Limb (tissue), 2 donors: ENCODE results near the gene PRND.
"Not testable (repeated sequence)": the region's sequence is repeated elsewhere in the genome, so short reads cannot be mapped to it uniquely, and the experiment has no call there.

Experiments
- DNase-seq, 2 donors: peaks; one replicate each; pipeline ENCODE4 v3.0.0-alpha.2; 2016; ENCODE audit errors: extremely low spot score in 2 of 2

The PRND gene

GRCh38 chr20:4721719-4722118, at the start of gene PRND:
TSS of gene PRND (plus strand) at chr20:4721909. CDS start at chr20:4724552, 2,643 bp downstream.
- DNase-seq, result no peak

GRCh38 chr20:4672948-4673347, 48.8 kb upstream of the PRND start:
- no peak for DNase-seq

- no peak for DNase-seq
These were observed 48.2 kb upstream of the PRND start for GRCh38 chr20:4673371-4674001.

GRCh38 chr20:4674672-4675071, 47.0 kb upstream of the PRND start:
- DNase-seq, result no peak

GRCh38 chr20:4677846-4678245, 43.9 kb upstream of the PRND start:
- DNase-seq, result no peak

GRCh38 chr20:4681401-4681800, 40.3 kb upstream of the PRND start:
- no peak for DNase-seq

GRCh38 chr20:4681991-4682401, 39.7 kb upstream of the PRND start:
- no peak for DNase-seq

GRCh38 chr20:4682682-4683081, 39.0 kb upstream of the PRND start:
- DNase-seq, result no peak

GRCh38 chr20:4683261-4683660, 38.4 kb upstream of the PRND start:
- DNase-seq, result no peak

- DNase-seq, result no peak
These were observed 36.8 kb upstream of the PRND start for GRCh38 chr20:4684837-4685413.

- DNase-seq, result no peak
These were observed 35.8 kb upstream of the PRND start for GRCh38 chr20:4685923-4686221.

- DNase-seq, result no peak
These were observed 33.4 kb upstream of the PRND start for GRCh38 chr20:4688305-4688704.

- DNase-seq, result no peak
These were observed 32.5 kb upstream of the PRND start for GRCh38 chr20:4689220-4689619.

GRCh38 chr20:4691753-4692152, 30.0 kb upstream of the PRND start:
- DNase-seq, result no peak

GRCh38 chr20:4694076-4694475, 27.6 kb upstream of the PRND start:
- no peak for DNase-seq

- no peak for DNase-seq
These were observed 24.4 kb upstream of the PRND start for GRCh38 chr20:4697189-4697830.

GRCh38 chr20:4697831-4698221, 23.9 kb upstream of the PRND start:
- DNase-seq, result no peak

- DNase-seq, result no peak
These were observed 22.5 kb upstream of the PRND start for GRCh38 chr20:4699216-4699615.

GRCh38 chr20:4699957-4700356, 21.8 kb upstream of the PRND start:
- no peak for DNase-seq

GRCh38 chr20:4702562-4703280, 19.0 kb upstream of the PRND start:
- no peak for DNase-seq

GRCh38 chr20:4703281-4703676, 18.4 kb upstream of the PRND start:
- no peak for DNase-seq

GRCh38 chr20:4706941-4707340, 14.8 kb upstream of the PRND start:
- DNase-seq, result not testable (repeated sequence)

- no peak for DNase-seq
These were observed 13.7 kb upstream of the PRND start for GRCh38 chr20:4708036-4708435.
